GM18508 (cell line): ENCODE measurements around the gene MYL4.
"Not testable (repeated sequence)": the region's sequence is repeated elsewhere in the genome, so short reads cannot be mapped to it uniquely, and the experiment has no call there.

ENCODE experiments used
- ATAC-seq: cut with Tn5 transposase; IDR thresholded peaks from one replicate; pipeline ENCODE4 v1.9.1; 2021; ENCODE audit warnings: moderate number of reproducible peaks; ENCODE audit not compliant: insufficient read depth, unreplicated experiment

Gene MYL4

GRCh38 chr17:47208744-47209488 is at the start of gene MYL4:
Gene MYL4 (plus strand): TSS chr17:47209348. CDS start chr17:47209423, 75 bp downstream.
- no peak for ATAC-seq

GRCh38 chr17:47162013-47162622 is 47.0 kb upstream of the MYL4 start:
- ATAC-seq: no peak

- no peak for ATAC-seq
Measured at GRCh38 chr17:47164263-47164662, 44.9 kb upstream of the MYL4 start.

GRCh38 chr17:47165137-47165536 is 44.0 kb upstream of the MYL4 start:
- no peak for ATAC-seq

- ATAC-seq: not testable (repeated sequence)
Measured at GRCh38 chr17:47166854-47167253, 42.3 kb upstream of the MYL4 start.

- ATAC-seq: not testable (repeated sequence)
Measured at GRCh38 chr17:47168896-47169295, 40.3 kb upstream of the MYL4 start.

GRCh38 chr17:47170710-47171109 is 38.4 kb upstream of the MYL4 start:
- ATAC-seq: no peak

GRCh38 chr17:47172696-47173565 is 36.2 kb upstream of the MYL4 start:
- ATAC-seq: no peak

- ATAC-seq: not testable (repeated sequence)
Measured at GRCh38 chr17:47174823-47175222, 34.3 kb upstream of the MYL4 start.

GRCh38 chr17:47176389-47176826 is 32.7 kb upstream of the MYL4 start:
- no peak for ATAC-seq

- ATAC-seq: no peak
Measured at GRCh38 chr17:47177261-47177660, 31.9 kb upstream of the MYL4 start.

GRCh38 chr17:47179141-47179540 is 30.0 kb upstream of the MYL4 start:
- ATAC-seq: no peak

- ATAC-seq: no peak
Measured at GRCh38 chr17:47180337-47180736, 28.8 kb upstream of the MYL4 start.

- ATAC-seq: not testable (repeated sequence)
Measured at GRCh38 chr17:47180988-47181387, 28.2 kb upstream of the MYL4 start.

GRCh38 chr17:47184681-47185080 is 24.5 kb upstream of the MYL4 start:
- ATAC-seq: no peak

GRCh38 chr17:47188271-47188875 is 20.8 kb upstream of the MYL4 start:
- no peak for ATAC-seq

GRCh38 chr17:47188876-47189731 is 20.0 kb upstream of the MYL4 start, which contains the start of gene CDC27:
Gene CDC27 (minus strand): TSS chr17:47189295. CDS start chr17:47189172, 123 bp downstream.
- ATAC-seq: peak; percentile 75

- ATAC-seq: no peak
Measured at GRCh38 chr17:47189732-47190237, 19.4 kb upstream of the MYL4 start.

- no peak for ATAC-seq
Measured at GRCh38 chr17:47190243-47190642, 18.9 kb upstream of the MYL4 start.
